Peyer's patch (tissue), 4 donors: Measurements from ENCODE around the gene PHF13.
A peak's percentile ranks its signal among the peaks of the same experiment; 100 is the strongest.

Source experiments
- POLR2A ChIP-seq, 2 donors: fragments of 450-650 bp; IDR thresholded peaks; one replicate each; pipeline ENCODE4 v1.5.1; 2017; ENCODE audit warnings: antibody characterized with exemption in 2 of 2, mild to moderate bottlenecking in 2 of 2, moderate library complexity in 2 of 2
- TF ChIP-seq, protein P1 (sequence below), 6 experiments: fragments of 450-650 bp in 4 of 6; fragments of 200-600 bp in 2 of 6; sonication (generic) in 1 of 6; IDR thresholded peaks; one replicate each; pipeline ENCODE4 v1.5.1; 2017 to 2019; ENCODE audit warnings: antibody characterized with exemption in 6 of 6, mild to moderate bottlenecking in 3 of 6, moderate library complexity in 1 of 6

DNA sequence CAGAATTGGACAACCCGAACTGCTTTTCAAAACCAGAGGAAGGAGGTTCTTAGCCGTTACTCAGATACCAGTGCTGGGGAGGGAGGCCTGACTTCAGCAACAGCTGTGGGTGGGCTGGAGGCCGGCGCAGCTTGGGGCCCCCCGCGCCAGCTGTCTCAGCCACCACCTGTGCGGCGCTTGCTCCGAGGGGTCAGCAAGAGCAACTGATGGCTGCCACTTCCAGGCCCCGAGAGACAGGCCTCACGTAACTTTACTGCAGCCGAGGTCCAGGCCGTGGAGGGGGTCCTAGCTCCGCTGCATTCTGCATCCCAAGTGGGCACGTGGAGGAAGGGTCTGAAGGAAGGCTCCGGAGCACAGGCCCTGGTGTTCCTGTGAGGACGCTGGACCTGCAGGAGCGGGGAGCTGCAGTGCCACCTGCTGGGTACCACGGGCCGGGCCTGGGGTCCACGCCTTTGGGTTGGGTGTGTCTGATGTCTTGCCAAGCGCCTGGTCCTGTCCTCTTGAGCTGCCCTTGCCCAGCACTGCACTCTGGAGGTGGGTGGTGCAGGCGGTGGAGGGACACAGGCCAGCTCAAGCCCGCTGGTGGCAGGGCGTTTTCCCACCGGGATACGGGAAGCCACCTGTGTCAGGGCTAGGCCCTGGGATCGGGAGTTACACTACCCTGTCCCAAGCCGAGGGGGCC, 21.0 kb downstream of the PHF13 start:
- TF ChIP-seq, protein P1, sequence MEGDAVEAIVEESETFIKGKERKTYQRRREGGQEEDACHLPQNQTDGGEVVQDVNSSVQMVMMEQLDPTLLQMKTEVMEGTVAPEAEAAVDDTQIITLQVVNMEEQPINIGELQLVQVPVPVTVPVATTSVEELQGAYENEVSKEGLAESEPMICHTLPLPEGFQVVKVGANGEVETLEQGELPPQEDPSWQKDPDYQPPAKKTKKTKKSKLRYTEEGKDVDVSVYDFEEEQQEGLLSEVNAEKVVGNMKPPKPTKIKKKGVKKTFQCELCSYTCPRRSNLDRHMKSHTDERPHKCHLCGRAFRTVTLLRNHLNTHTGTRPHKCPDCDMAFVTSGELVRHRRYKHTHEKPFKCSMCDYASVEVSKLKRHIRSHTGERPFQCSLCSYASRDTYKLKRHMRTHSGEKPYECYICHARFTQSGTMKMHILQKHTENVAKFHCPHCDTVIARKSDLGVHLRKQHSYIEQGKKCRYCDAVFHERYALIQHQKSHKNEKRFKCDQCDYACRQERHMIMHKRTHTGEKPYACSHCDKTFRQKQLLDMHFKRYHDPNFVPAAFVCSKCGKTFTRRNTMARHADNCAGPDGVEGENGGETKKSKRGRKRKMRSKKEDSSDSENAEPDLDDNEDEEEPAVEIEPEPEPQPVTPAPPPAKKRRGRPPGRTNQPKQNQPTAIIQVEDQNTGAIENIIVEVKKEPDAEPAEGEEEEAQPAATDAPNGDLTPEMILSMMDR (IDR thresholded peaks at IDR 0.05): peak in 4 of 6 experiments; percentile 35 to 63 (median 58)
- no peak for TF ChIP-seq POLR2A (IDR thresholded peaks at IDR 0.05)
